ENCODE results near the gene HEMGN. TPM values are rescaled to one million over a fixed set of nuclear protein-coding genes. Genes with fewer than 3 reads are reported as not detected.

HEMGN gene
- total and polyA plus RNA-seq, 2 of the 13 experiments (the other 11 are each of a cell fraction or from before 2014, with no cell fraction given) = not detected

DNA sequence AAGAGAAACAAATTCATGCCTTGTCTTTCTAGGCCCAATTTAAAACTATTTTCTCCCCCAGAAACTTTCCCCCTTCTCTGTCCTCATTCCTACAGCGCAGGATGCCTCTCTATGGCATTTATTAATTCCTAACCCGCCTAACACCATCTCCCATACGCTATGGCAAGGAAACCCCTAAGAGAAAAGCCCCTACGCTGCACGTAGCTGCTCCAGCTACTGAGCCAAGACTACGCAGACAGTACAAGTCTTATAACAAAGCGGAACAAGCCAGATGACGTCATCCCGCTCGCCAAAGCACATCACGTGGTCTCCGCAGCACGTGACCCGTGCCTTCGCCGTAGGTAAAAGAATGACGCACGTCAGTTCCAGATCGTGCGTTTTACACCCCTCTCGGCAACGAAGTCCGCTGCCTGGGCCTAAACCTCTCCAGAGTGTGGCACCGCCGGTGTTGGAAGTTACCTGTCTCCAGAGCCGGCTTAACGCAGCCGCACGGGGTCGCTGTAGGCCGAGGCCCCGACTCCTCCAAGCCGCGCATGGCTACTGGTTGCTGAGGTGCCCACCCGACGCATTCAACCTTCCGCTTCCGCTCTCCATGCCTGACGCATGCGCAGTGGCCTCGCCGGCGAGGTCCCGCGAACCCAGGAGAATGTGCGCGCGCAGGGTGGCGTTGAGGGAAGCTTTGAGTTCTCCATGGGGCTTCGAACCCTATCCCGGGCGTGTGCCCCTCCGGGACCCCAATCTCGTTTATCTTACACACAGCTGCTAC lies 15.8 kb downstream of the HEMGN start, which contains the start of gene TRMO (continued):
- TF ChIP-seq PLRG1 (conservative IDR thresholded peaks at IDR 0.05) (no peak), KLF6 (CRISPR knock-in tag; IDR thresholded peaks at IDR 0.05) (peak; percentile 92), SAP130 (CRISPR knock-in tag; IDR thresholded peaks at IDR 0.05; ENCODE audit: low read depth) (peak; percentile 99), ZNF562 (CRISPR knock-in tag; IDR thresholded peaks at IDR 0.05; ENCODE audit: borderline replicate concordance) (no peak), POLR2G (IDR thresholded peaks at IDR 0.05; ENCODE audit: low read depth, low read length) (peak; percentile 93), CENPT (CRISPR knock-in tag; IDR thresholded peaks at IDR 0.05; ENCODE audit: low read depth) (peak; percentile 49; the same call in 1 of the 2 replicates), MLLT10 (CRISPR knock-in tag; IDR thresholded peaks at IDR 0.05) (no peak), ZNF44 (CRISPR knock-in tag; IDR thresholded peaks at IDR 0.05) (peak; percentile 98; the same call in 1 of the 2 replicates), ZNF768 (CRISPR knock-in tag; IDR thresholded peaks at IDR 0.05) (peak; percentile 64; the same call in 1 of the 2 replicates), MAX (IDR thresholded peaks at IDR 0.05) (peak; percentile 98), PAWR (CRISPR knock-in tag; IDR thresholded peaks at IDR 0.05; ENCODE audit: borderline replicate concordance) (peak; percentile 36; the same call in 1 of the 2 replicates), RFX1 (IDR thresholded peaks at IDR 0.05) (peak; percentile 37; the same call in 1 of the 2 replicates), ZNF792 (CRISPR knock-in tag; IDR thresholded peaks at IDR 0.05) (peak; percentile 88), ZNF33B (CRISPR knock-in tag; IDR thresholded peaks at IDR 0.05) (no peak; the same call in none of the 2 replicates), ZNF550 (CRISPR knock-in tag; IDR thresholded peaks at IDR 0.05; ENCODE audit: borderline replicate concordance) (peak; percentile 37; the same call in 1 of the 2 replicates), SOX13 (IDR thresholded peaks at IDR 0.05) (no peak), SOX13 (CRISPR knock-in tag; conservative IDR thresholded peaks at IDR 0.05 in 1 of 2, IDR thresholded peaks at IDR 0.05 in 1 of 2) (peak in 1 of 2 experiments; percentile 66; a peak in 2 of 4 replicates), TAF1 (CRISPR knock-in tag; IDR thresholded peaks at IDR 0.05) (peak; percentile 70), MYNN (CRISPR knock-in tag; IDR thresholded peaks at IDR 0.05; ENCODE audit: low read depth) (no peak; the same call in 1 of the 2 replicates), ZSCAN30 (CRISPR knock-in tag; IDR thresholded peaks at IDR 0.05) (no peak), ARNTL (CRISPR knock-in tag; IDR thresholded peaks at IDR 0.05) (peak; percentile 84), ZNF703 (CRISPR knock-in tag; IDR thresholded peaks at IDR 0.05; ENCODE audit: borderline replicate concordance) (no peak)
- TF ChIP-seq, protein P1, sequence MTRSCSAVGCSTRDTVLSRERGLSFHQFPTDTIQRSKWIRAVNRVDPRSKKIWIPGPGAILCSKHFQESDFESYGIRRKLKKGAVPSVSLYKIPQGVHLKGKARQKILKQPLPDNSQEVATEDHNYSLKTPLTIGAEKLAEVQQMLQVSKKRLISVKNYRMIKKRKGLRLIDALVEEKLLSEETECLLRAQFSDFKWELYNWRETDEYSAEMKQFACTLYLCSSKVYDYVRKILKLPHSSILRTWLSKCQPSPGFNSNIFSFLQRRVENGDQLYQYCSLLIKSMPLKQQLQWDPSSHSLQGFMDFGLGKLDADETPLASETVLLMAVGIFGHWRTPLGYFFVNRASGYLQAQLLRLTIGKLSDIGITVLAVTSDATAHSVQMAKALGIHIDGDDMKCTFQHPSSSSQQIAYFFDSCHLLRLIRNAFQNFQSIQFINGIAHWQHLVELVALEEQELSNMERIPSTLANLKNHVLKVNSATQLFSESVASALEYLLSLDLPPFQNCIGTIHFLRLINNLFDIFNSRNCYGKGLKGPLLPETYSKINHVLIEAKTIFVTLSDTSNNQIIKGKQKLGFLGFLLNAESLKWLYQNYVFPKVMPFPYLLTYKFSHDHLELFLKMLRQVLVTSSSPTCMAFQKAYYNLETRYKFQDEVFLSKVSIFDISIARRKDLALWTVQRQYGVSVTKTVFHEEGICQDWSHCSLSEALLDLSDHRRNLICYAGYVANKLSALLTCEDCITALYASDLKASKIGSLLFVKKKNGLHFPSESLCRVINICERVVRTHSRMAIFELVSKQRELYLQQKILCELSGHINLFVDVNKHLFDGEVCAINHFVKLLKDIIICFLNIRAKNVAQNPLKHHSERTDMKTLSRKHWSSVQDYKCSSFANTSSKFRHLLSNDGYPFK (CRISPR knock-in tag; IDR thresholded peaks at IDR 0.05; ENCODE audit: borderline replicate concordance) = peak; percentile 96
- TF ChIP-seq, protein P2, sequence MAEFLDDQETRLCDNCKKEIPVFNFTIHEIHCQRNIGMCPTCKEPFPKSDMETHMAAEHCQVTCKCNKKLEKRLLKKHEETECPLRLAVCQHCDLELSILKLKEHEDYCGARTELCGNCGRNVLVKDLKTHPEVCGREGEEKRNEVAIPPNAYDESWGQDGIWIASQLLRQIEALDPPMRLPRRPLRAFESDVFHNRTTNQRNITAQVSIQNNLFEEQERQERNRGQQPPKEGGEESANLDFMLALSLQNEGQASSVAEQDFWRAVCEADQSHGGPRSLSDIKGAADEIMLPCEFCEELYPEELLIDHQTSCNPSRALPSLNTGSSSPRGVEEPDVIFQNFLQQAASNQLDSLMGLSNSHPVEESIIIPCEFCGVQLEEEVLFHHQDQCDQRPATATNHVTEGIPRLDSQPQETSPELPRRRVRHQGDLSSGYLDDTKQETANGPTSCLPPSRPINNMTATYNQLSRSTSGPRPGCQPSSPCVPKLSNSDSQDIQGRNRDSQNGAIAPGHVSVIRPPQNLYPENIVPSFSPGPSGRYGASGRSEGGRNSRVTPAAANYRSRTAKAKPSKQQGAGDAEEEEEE (CRISPR knock-in tag; IDR thresholded peaks at IDR 0.05; ENCODE audit: borderline replicate concordance) = no peak
- TF ChIP-seq, protein P3, sequence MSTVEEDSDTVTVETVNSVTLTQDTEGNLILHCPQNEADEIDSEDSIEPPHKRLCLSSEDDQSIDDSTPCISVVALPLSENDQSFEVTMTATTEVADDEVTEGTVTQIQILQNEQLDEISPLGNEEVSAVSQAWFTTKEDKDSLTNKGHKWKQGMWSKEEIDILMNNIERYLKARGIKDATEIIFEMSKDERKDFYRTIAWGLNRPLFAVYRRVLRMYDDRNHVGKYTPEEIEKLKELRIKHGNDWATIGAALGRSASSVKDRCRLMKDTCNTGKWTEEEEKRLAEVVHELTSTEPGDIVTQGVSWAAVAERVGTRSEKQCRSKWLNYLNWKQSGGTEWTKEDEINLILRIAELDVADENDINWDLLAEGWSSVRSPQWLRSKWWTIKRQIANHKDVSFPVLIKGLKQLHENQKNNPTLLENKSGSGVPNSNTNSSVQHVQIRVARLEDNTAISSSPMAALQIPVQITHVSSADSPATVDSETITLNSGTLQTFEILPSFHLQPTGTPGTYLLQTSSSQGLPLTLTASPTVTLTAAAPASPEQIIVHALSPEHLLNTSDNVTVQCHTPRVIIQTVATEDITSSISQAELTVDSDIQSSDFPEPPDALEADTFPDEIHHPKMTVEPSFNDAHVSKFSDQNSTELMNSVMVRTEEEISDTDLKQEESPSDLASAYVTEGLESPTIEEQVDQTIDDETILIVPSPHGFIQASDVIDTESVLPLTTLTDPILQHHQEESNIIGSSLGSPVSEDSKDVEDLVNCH (CRISPR knock-in tag; IDR thresholded peaks at IDR 0.05) = no peak
